NB4 (cell line): ENCODE results near the gene FAM228A.
"Not testable (repeated sequence)": the region's sequence is repeated elsewhere in the genome, so short reads cannot be mapped to it uniquely, and the experiment has no call there.

ENCODE experiments used
- DNase-seq: peaks from one replicate; pipeline ENCODE4 v3.0.0; 2010; ENCODE audit warnings: low read depth
- H3K4me3 ChIP-seq: one replicate; pipeline ENCODE4 v1.5.1; 2011; ENCODE audit warnings: mild to moderate bottlenecking, low read depth, low read length, moderate library complexity
- MYC ChIP-seq: IDR thresholded peaks from 2 replicates; pipeline ENCODE4 v1.6.1; 2011; ENCODE audit warnings: low read depth, low read length
- POLR2A ChIP-seq: IDR thresholded peaks from 2 replicates; pipeline ENCODE4 v1.6.1; 2011; ENCODE audit warnings: mild to moderate bottlenecking; ENCODE audit not compliant: insufficient read length; ENCODE audit errors: extremely low read depth
- TF ChIP-seq, protein P1 (sequence below): IDR thresholded peaks from 2 replicates; pipeline ENCODE4 v1.6.1; 2011; ENCODE audit warnings: low read depth, low read length
- TF ChIP-seq, protein P2 (sequence below): IDR thresholded peaks from one replicate; pipeline ENCODE4 v1.5.1; 2012; ENCODE audit warnings: low read depth, low read length

The FAM228A gene

DNA sequence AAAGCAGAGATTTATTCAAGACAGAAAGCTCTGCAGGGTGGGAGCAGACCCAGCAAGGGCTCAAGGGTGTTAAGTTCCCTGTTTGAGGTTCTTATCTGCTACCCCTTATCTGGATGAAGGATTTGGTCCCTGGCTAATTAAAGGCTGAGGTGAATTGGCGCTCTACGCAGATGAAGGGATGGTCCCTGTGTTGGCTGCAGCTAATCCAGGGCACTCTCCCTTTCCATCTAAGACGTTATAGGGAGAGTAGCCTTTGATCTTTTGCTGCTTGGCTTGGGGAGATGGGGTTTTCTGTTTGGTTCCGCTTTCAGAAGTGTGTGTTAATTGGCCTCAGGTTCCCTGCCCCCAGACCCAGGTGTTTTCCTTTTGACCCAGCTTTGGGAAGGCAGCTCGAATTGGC is 17.0 kb downstream of the FAM228A start:
- H3K4me3 ChIP-seq, result no peak overlapping the region
- no peak for DNase-seq
- TF ChIP-seq POLR2A (no peak), MYC (no peak)
- TF ChIP-seq, protein P1, sequence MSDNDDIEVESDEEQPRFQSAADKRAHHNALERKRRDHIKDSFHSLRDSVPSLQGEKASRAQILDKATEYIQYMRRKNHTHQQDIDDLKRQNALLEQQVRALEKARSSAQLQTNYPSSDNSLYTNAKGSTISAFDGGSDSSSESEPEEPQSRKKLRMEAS, result no peak
- TF ChIP-seq, protein P2, sequence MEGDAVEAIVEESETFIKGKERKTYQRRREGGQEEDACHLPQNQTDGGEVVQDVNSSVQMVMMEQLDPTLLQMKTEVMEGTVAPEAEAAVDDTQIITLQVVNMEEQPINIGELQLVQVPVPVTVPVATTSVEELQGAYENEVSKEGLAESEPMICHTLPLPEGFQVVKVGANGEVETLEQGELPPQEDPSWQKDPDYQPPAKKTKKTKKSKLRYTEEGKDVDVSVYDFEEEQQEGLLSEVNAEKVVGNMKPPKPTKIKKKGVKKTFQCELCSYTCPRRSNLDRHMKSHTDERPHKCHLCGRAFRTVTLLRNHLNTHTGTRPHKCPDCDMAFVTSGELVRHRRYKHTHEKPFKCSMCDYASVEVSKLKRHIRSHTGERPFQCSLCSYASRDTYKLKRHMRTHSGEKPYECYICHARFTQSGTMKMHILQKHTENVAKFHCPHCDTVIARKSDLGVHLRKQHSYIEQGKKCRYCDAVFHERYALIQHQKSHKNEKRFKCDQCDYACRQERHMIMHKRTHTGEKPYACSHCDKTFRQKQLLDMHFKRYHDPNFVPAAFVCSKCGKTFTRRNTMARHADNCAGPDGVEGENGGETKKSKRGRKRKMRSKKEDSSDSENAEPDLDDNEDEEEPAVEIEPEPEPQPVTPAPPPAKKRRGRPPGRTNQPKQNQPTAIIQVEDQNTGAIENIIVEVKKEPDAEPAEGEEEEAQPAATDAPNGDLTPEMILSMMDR, result no peak

- H3K4me3 ChIP-seq, DNase-seq: not testable (repeated sequence)
Observed at GRCh38 chr2:24197213-24197612, 22.4 kb downstream of the FAM228A start.

- no peak for DNase-seq
- TF ChIP-seq, protein P2, result no peak
- TF ChIP-seq, protein P1, result no peak
- TF ChIP-seq POLR2A, result no peak
- TF ChIP-seq MYC, result no peak
- no peak overlapping the region for H3K4me3 ChIP-seq
Observed at GRCh38 chr2:24199968-24200590, 25.2 kb downstream of the FAM228A start.

DNA sequence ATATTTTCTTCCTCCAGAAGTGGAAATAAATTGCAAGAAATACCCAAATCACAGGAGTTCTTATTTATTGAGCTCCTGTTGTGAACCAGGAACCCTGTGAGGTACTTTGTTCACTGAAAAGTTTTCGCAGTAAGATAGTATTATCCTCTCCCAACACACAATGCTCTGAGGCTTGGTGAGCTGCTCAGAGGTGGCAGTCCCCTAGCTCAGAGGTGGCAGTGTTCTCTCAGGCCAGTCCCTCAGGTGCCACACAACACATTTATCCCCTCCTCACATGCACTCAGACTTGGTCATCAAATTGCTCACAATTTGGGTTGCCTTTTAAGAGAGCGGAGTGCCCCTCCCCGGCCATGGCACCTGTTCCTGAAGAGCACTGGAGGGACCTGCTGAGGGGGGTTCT is 25.9 kb downstream of the FAM228A start:
- H3K4me3 ChIP-seq, result no peak overlapping the region
- TF ChIP-seq, protein P1, result no peak
- no peak for TF ChIP-seq MYC
- no peak for TF ChIP-seq POLR2A
- TF ChIP-seq, protein P2, result no peak
- no peak for DNase-seq

GRCh38 chr2:24203029-24203786 is 28.4 kb downstream of the FAM228A start:
- no peak for DNase-seq
- H3K4me3 ChIP-seq, result no peak overlapping the region
- TF ChIP-seq, protein P2, result no peak
- TF ChIP-seq POLR2A, result no peak
- TF ChIP-seq MYC, result no peak
- TF ChIP-seq, protein P1, result no peak

- DNase-seq, result no peak
- no peak overlapping the region for H3K4me3 ChIP-seq
- TF ChIP-seq, protein P2, result no peak
- TF ChIP-seq MYC (no peak), POLR2A (no peak)
- TF ChIP-seq, protein P1, result no peak
Observed at GRCh38 chr2:24203787-24204150, 28.9 kb downstream of the FAM228A start.
